MCF 10A (cell line): ENCODE data around the gene WNK1. TPM values are rescaled to one million over a fixed set of nuclear protein-coding genes. Genes with fewer than 3 reads are reported as not detected.

Source experiments
- BruUV-seq: library from RNA; stranded (reverse); fragments of 400-500 nt; replicated peaks from 2 replicates; lab custom pipeline; 2021; lab: Mats Ljungman, UMichigan
- CTCF ChIA-PET: fragments of 300-600 bp; sonication (Branson Sonifier 250); formaldehyde crosslinking; extraction: SDS; loops from one replicate; lab custom pipeline; 2021; ENCODE audit warnings: antibody characterized with exemption, inconsistent platforms; lab: Yijun Ruan, JAX
- POLR2A ChIA-PET: fragments of 300-600, 350-650 bp; sonication (Branson Sonifier 250); formaldehyde crosslinking; extraction: SDS; loops from one replicate; lab custom pipeline; 2020; ENCODE audit warnings: antibody characterized with exemption, inconsistent platforms; lab: Yijun Ruan, JAX
- DNase-seq: peaks from one replicate; pipeline ENCODE4 v3.0.0-alpha.2; 2018; ENCODE audit not compliant: unreplicated experiment
- H3K27ac Mint-ChIP-seq: one replicate; pipeline ENCODE4 v1.8.0; 2022; ENCODE audit warnings: mild to moderate bottlenecking, low read depth, mixed read lengths; ENCODE audit not compliant: unreplicated experiment
- H3K27me3 Mint-ChIP-seq: one replicate; pipeline ENCODE4 v1.8.0; 2022; ENCODE audit warnings: mixed read lengths; ENCODE audit not compliant: insufficient read depth, unreplicated experiment
- H3K36me3 Mint-ChIP-seq: one replicate; pipeline ENCODE4 v1.8.0; 2022; ENCODE audit warnings: mild to moderate bottlenecking, moderate library complexity, mixed read lengths; ENCODE audit not compliant: insufficient read depth, unreplicated experiment
- H3K4me1 Mint-ChIP-seq: one replicate; pipeline ENCODE4 v1.8.0; 2022; ENCODE audit warnings: mixed read lengths; ENCODE audit not compliant: insufficient read depth, unreplicated experiment
- H3K4me3 Mint-ChIP-seq: one replicate; pipeline ENCODE4 v1.8.0; 2022; ENCODE audit warnings: mild to moderate bottlenecking, moderate library complexity, mixed read lengths; ENCODE audit not compliant: unreplicated experiment
- H3K9me3 Mint-ChIP-seq: one replicate; pipeline ENCODE4 v1.8.0; 2022; ENCODE audit warnings: mixed read lengths; ENCODE audit not compliant: unreplicated experiment
- CTCF ChIP-seq: fragments of 200-600 bp; IDR thresholded peaks from one replicate; pipeline ENCODE4 v1.8.0; 2022; ENCODE audit warnings: antibody characterized with exemption, mild to moderate bottlenecking; ENCODE audit not compliant: unreplicated experiment
- intact Hi-C: fragments of 100-400 bp; cut with micrococcal nuclease; formaldehyde crosslinking; loops from 2 replicates; pipeline ENCODE4 v1.14.1; 2022
- total RNA-seq: library from RNA; stranded (reverse); gene quantifications from 2 replicates; pipeline ENCODE4 v1.2.3, GENCODE V29; 2022

The WNK1 gene
- total RNA-seq, 1 experiment from 2014 or later: 139 TPM

- POLR2A ChIA-PET: interaction anchor here (0.7 to 1.9 kb wide), 6 partner anchors 32 to 359 kb away, joined by 3 to 8 read pairs (median 4); partner anchors contain the start of gene RAD52
- Mint-ChIP-seq H3K27me3 (no peaks in the 10 kb centered on the region), H3K4me3 (no peak overlapping the region), H3K27ac (no peak overlapping the region), H3K36me3 (peaks cover 99% of the 10 kb centered on the region), H3K9me3 (no peaks in the 10 kb centered on the region), H3K4me1 (no peaks in the 10 kb centered on the region)
- BruUV-seq: no TSS peak
- TF ChIP-seq CTCF: no peak
- intact Hi-C loops: no loop called here
- CTCF ChIA-PET: interaction anchor here (0.6 to 1.1 kb wide), 4 partner anchors 37 to 344 kb away, joined by 3 read pairs; no protein-coding TSS in a partner anchor
- peak; percentile 88 for DNase-seq
These were observed 161.7 kb downstream of the WNK1 start for GRCh38 chr12:913919-914698.

- H3K27me3 Mint-ChIP-seq: no peaks in the 10 kb centered on the region
- CTCF ChIA-PET: interaction anchor here (0.5 to 0.8 kb wide), 2 partner anchors 94 to 99 kb away, joined by 3 read pairs; no protein-coding TSS in a partner anchor
These were observed 162.7 kb downstream of the WNK1 start for GRCh38 chr12:915090-915489.

GRCh38 chr12:916240-916639 lies 163.9 kb downstream of the WNK1 start:
- TF ChIP-seq CTCF: no peak
- intact Hi-C loops: no loop called here
- no peak for DNase-seq
- H3K9me3 Mint-ChIP-seq: no peaks in the 10 kb centered on the region
- no peaks in the 10 kb centered on the region for H3K4me1 Mint-ChIP-seq
- POLR2A ChIA-PET: no interaction called here
- H3K27me3 Mint-ChIP-seq: no peaks in the 10 kb centered on the region
- CTCF ChIA-PET: interaction anchor here (0.6 kb wide), 1 partner anchor 153 kb away, joined by 4 read pairs; no protein-coding TSS in a partner anchor
- BruUV-seq: no TSS peak
- H3K4me3 Mint-ChIP-seq: no peak overlapping the region
- no peak overlapping the region for H3K27ac Mint-ChIP-seq
- H3K36me3 Mint-ChIP-seq: peaks cover 94% of the 10 kb centered on the region

More at GRCh38 chr12:915090-915489, 162.7 kb downstream of the WNK1 start:
- POLR2A ChIA-PET: interaction anchor here (0.5 to 0.8 kb wide), 3 partner anchors 61 to 249 kb away, joined by 3 to 4 read pairs (median 3); no protein-coding TSS in a partner anchor
- TF ChIP-seq CTCF: no peak
- intact Hi-C loops: no loop called here
- Mint-ChIP-seq H3K4me3 (no peak overlapping the region), H3K36me3 (peaks cover 94% of the 10 kb centered on the region), H3K27ac (no peak overlapping the region), H3K9me3 (no peaks in the 10 kb centered on the region), H3K4me1 (no peaks in the 10 kb centered on the region)
- BruUV-seq: no TSS peak
- peak; percentile 21 for DNase-seq

DNA sequence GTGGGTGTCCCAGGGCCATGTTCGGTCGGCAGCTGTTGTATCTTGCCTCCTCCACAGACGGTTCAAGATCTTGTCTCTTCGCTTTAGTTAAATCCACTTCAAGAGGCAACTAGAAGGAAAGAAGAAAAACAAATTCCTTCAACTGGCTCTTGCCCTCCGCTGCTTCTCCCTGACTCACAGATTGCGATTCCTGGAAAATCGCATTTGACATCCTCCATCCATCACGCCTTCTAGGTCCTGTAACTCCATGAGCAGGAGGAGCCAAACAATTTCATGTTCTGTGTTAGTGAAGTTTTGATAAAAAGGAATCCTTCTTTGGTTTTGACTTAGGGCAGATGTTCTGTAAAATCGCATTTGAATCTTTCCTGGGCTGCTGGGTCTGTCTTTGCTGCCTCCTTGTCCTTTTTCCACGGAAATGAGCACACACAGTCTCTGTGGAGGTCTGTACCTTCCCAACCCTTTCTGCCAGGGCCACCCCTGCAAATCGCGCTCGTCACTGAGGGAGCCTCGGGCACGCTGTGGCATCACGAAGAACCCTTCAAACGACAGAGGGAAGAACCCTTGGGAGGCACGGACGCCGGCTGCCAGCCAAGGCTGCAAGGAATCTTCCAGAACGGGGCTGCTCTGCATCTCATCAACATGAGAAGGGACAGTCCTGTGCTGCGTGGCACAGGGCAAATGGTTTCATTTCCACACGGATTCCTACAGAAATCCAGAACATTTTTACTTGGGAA lies 164.5 kb downstream of the WNK1 start:
- Mint-ChIP-seq H3K4me1 (no peaks in the 10 kb centered on the region), H3K9me3 (no peaks in the 10 kb centered on the region), H3K27me3 (no peaks in the 10 kb centered on the region), H3K27ac (no peak overlapping the region), H3K36me3 (peaks cover 93% of the 10 kb centered on the region), H3K4me3 (no peak overlapping the region)
- POLR2A ChIA-PET: no interaction called here
- CTCF ChIA-PET: interaction anchor here (0.6 kb wide), 1 partner anchor 152 kb away, joined by 4 read pairs; no protein-coding TSS in a partner anchor
- TF ChIP-seq CTCF: no peak
- DNase-seq: no peak
- BruUV-seq: no TSS peak
- intact Hi-C loops: no loop called here
